K562 (cell line): ENCODE data around the gene P2RY6. TPM values are rescaled to one million over a fixed set of nuclear protein-coding genes. Genes with fewer than 3 reads are reported as not detected.

Experiments
- ATAC-seq: fragments of 200-7000 bp; cut with Tn5 transposase; 3 replicates; pipeline ENCODE4 v1.9.1; 2020; ENCODE audit warnings: moderate library complexity
- BruUV-seq: library from RNA; stranded (reverse); fragments of 400-500 nt; replicated peaks from 2 replicates; lab custom pipeline; 2021; lab: Mats Ljungman, UMichigan
- CTCF ChIA-PET: fragments of 300-600 bp; formaldehyde crosslinking; extraction: SDS; loops from one replicate; lab custom pipeline; 2021; ENCODE audit warnings: low intra/inter-chr PET ratio; lab: Yijun Ruan, JAX
- POLR2A ChIA-PET: fragments of 300-600, 350-650 bp; sonication (Branson Sonifier 250); formaldehyde crosslinking; extraction: SDS; loops from one replicate; lab custom pipeline; 2021; ENCODE audit warnings: antibody characterized with exemption, inconsistent platforms; lab: Yijun Ruan, JAX
- DNase-seq, 4 experiments: peaks; one replicate each; pipeline versions ENCODE4 v3.0.0 to v3.0.0-alpha.2; 2011 to 2018; ENCODE audit warnings: low spot score in 3 of 4, mixed read lengths in 3 of 4; ENCODE audit errors: extremely low read depth in 1 of 4
- FAIRE-seq: peaks from 2 replicates; lab custom pipeline; 2011; peaks lifted over from hg19 to GRCh38; lab: Jason Lieb, UNC
- H2AFZ ChIP-seq: 2 replicates; pipeline ENCODE4 v1.6.0; 2011; ENCODE audit warnings: low read depth, low read length, control low read depth, inconsistent platforms
- H3K27ac ChIP-seq: fragments of 200-600 bp; 3 replicates; pipeline ENCODE4 v1.8.0; 2011; ENCODE audit warnings: low read depth, mild to moderate bottlenecking, control low read depth, inconsistent platforms, low read length, moderate library complexity, mixed read lengths; ENCODE audit errors: extremely low read depth
- H3K27me3 ChIP-seq, 2 experiments: fragments of 300-600 bp in 1 of 2; 2 replicates in 1 of 2; 3 replicates in 1 of 2; pipeline versions ENCODE4 v1.6.0 to v1.8.0; 2011; ENCODE audit warnings: inconsistent platforms in 2 of 2, low read length in 2 of 2, mild to moderate bottlenecking in 1 of 2, mixed read lengths in 1 of 2, moderate library complexity in 1 of 2; ENCODE audit not compliant: control insufficient read depth in 2 of 2, insufficient read depth in 2 of 2
- H3K36me3 ChIP-seq: fragments of 300-600 bp; 3 replicates; pipeline ENCODE4 v1.8.0; 2011; ENCODE audit warnings: mild to moderate bottlenecking, low read length, inconsistent platforms; ENCODE audit not compliant: control insufficient read depth, insufficient read depth
- H3K4me1 ChIP-seq, 2 experiments: fragments of 200-600 bp in 1 of 2; replicated peaks in 1 of 2; 2 replicates in 1 of 2; 3 replicates in 1 of 2; pipeline versions ENCODE4 v1.5.1 to v1.8.0; 2011; ENCODE audit warnings: inconsistent platforms in 2 of 2, low read length in 2 of 2, mild to moderate bottlenecking in 1 of 2, mixed read lengths in 1 of 2, moderate library complexity in 1 of 2; ENCODE audit not compliant: control insufficient read depth in 2 of 2, insufficient read depth in 2 of 2
- H3K4me2 ChIP-seq: 2 replicates; pipeline ENCODE4 v1.6.1; 2011; ENCODE audit warnings: low read length, control low read depth, inconsistent platforms, mixed read lengths; ENCODE audit not compliant: insufficient read depth
- H3K4me3 ChIP-seq: fragments of 200-600 bp; sonication (generic), shearing (Covaris generic); 2 replicates; pipeline ENCODE4 v1.5.1; 2016; ENCODE audit warnings: control low read depth, inconsistent platforms
- H3K79me2 ChIP-seq: fragments of 200-600 bp; 3 replicates; pipeline ENCODE4 v1.8.0; 2011; ENCODE audit warnings: low read length, inconsistent platforms; ENCODE audit not compliant: control insufficient read depth, insufficient read depth
- H3K9ac ChIP-seq, 2 experiments: 2 replicates each; pipeline versions ENCODE4 v1.6.0 to v1.6.1; 2011; ENCODE audit warnings: low read depth in 2 of 2, low read length in 2 of 2, control low read depth in 1 of 2, inconsistent platforms in 1 of 2, mild to moderate bottlenecking in 1 of 2, mixed read lengths in 1 of 2; ENCODE audit not compliant: insufficient read depth in 1 of 2
- H3K9me1 ChIP-seq: one replicate; pipeline ENCODE4 v1.6.0; 2011; ENCODE audit warnings: inconsistent platforms, mild to moderate bottlenecking, low read length, moderate library complexity; ENCODE audit not compliant: control insufficient read depth, insufficient read depth
- H3K9me3 ChIP-seq: replicated peaks from 2 replicates; pipeline ENCODE4 v1.5.1; 2011; ENCODE audit warnings: low read depth, low read length, inconsistent platforms; ENCODE audit not compliant: control insufficient read depth, insufficient read depth
- H4K20me1 ChIP-seq: replicated peaks from 2 replicates; pipeline ENCODE4 v1.6.1; 2011; ENCODE audit warnings: low read length, inconsistent platforms, mixed read lengths; ENCODE audit not compliant: control insufficient read depth, insufficient read depth
- CREBBP ChIP-seq: IDR thresholded peaks from one replicate; pipeline ENCODE4 v1.6.1; 2012; ENCODE audit warnings: low read depth, mild to moderate bottlenecking, control low read depth, inconsistent platforms, low read length
- FOXM1 ChIP-seq, 2 experiments: fragments of 450-650 bp in 1 of 2; sonication (generic) in 1 of 2; formaldehyde crosslinking in 1 of 2; IDR thresholded peaks; 2 replicates each; pipeline versions ENCODE4 v1.6.1 to v1.9.0; 2017 to 2022; ENCODE audit warnings: low read depth in 2 of 2, mild to moderate bottlenecking in 2 of 2, missing genetic modification reagents in 1 of 2, moderate library complexity in 1 of 2
- MXD1 ChIP-seq: fragments of 250-450 bp; sonication (Bioruptor Pico); IDR thresholded peaks from 2 replicates; pipeline ENCODE4 v1.8.0; 2021; ENCODE audit warnings: borderline replicate concordance, mild to moderate bottlenecking, moderate library complexity; ENCODE audit not compliant: poor library complexity, severe bottlenecking
- NR2C1 ChIP-seq, 2 experiments: fragments of 450-650 bp; IDR thresholded peaks; 2 replicates each; pipeline ENCODE4 v1.6.1; 2017; ENCODE audit warnings: mild to moderate bottlenecking in 2 of 2, antibody characterized with exemption in 1 of 2, inconsistent platforms in 1 of 2, missing compliant biosample characterization in 1 of 2, missing genetic modification characterization in 1 of 2
- SNIP1 ChIP-seq: fragments of 450-650 bp; IDR thresholded peaks from 2 replicates; pipeline ENCODE4 v1.7.1; 2017; ENCODE audit warnings: low read depth, mild to moderate bottlenecking
- STAT6 ChIP-seq: sonication (generic); formaldehyde crosslinking; IDR thresholded peaks from 2 replicates; pipeline ENCODE4 v1.8.1; 2023; ENCODE audit warnings: mild to moderate bottlenecking, missing genetic modification reagents
- TCFL5 ChIP-seq: fragments of 250-450 bp; sonication (Bioruptor Pico); conservative IDR thresholded peaks from 2 replicates; pipeline ENCODE4 v1.6.1; 2021; ENCODE audit warnings: mild to moderate bottlenecking, moderate library complexity, matching md5 sums
- ZC3H11A ChIP-seq: IDR thresholded peaks from 2 replicates; pipeline ENCODE4 v1.6.1; 2012; ENCODE audit warnings: low read depth, low read length, improper control_type of control experiment
- ZNF263 ChIP-seq: sonication (generic); formaldehyde crosslinking; IDR thresholded peaks from 2 replicates; pipeline ENCODE4 v1.8.0; 2022; ENCODE audit warnings: mild to moderate bottlenecking, missing genetic modification reagents, borderline replicate concordance
- ZNF347 ChIP-seq: fragments of 450-650 bp; formaldehyde crosslinking; IDR thresholded peaks from 2 replicates; pipeline ENCODE4 v1.4.0; 2020; ENCODE audit warnings: low read depth, mild to moderate bottlenecking, moderate library complexity
- ZNF668 ChIP-seq: fragments of 250-450 bp; sonication (Bioruptor Pico); IDR thresholded peaks from 2 replicates; pipeline ENCODE4 v1.8.0; 2022; ENCODE audit warnings: mild to moderate bottlenecking, inconsistent platforms
- WGBS: fragments of 100-300 bp; shearing (Covaris generic); methylation state at CpG from one replicate; pipeline ENCODE4 v1.1.6; 2016; ENCODE audit warnings: low coverage, mixed read lengths; ENCODE audit not compliant: insufficient coverage; ENCODE audit errors: missing lambda C conversion rate; 5-methylcytosine and 5-hydroxymethylcytosine counted together
- in situ Hi-C: fragments of 300-500 bp; cut with MboI; formaldehyde crosslinking; loops from 4 replicates; pipeline ENCODE4 v1.15.0; 2018; ENCODE audit warnings: inconsistent platforms, mixed read lengths
- intact Hi-C: fragments of 100-400 bp; cut with micrococcal nuclease; formaldehyde crosslinking; loops from 2 replicates; pipeline ENCODE4 v1.14.2; 2022
- polyA plus RNA-seq, 8 experiments: library from polyadenylated mRNA; depleted of rRNA in 4 of 8; stranded (reverse) in 5 of 8; unstranded in 3 of 8; fragments of >200 nt; fragmentation: Nextera tagmentation in 2 of 8; fragmentation: Illumina TruSeq in 1 of 8; extraction: Ambion mirVana in 2 of 8; extraction: Trizol in 1 of 8; gene quantifications; 2 replicates each; pipeline versions ENCODE4 v1.2.1 to v1.2.3, GENCODE V29; 2011 to 2014; ENCODE audit warnings: inconsistent platforms in 1 of 8, missing spikeins in 1 of 8
- total RNA-seq, 7 experiments: library from RNA; depleted of rRNA in 6 of 7; stranded (reverse); fragments of >200 nt in 6 of 7; fragmentation: Illumina TruSeq in 2 of 7; extraction: Trizol in 2 of 7; gene quantifications; 2 replicates each; pipeline versions ENCODE4 v1.2.1 to v1.2.3, GENCODE V29; 2011 to 2021; ENCODE audit warnings: low replicate concordance in 1 of 7

The P2RY6 gene
- total and polyA plus RNA-seq, 9 of the 15 experiments (the other 6 are each of a cell fraction or from before 2014, with no cell fraction given), result not detected

- in situ Hi-C loops, result no loop called here
- H3K4me3 ChIP-seq, result no peak overlapping the region
- no peaks in the 10 kb centered on the region; the same call in 1 of the 2 replicates for H4K20me1 ChIP-seq
- ATAC-seq (no peak; the same call in 2 of the 3 replicates), FAIRE-seq (no peak), DNase-seq (peak in 1 of 4 experiments; percentile 33)
- intact Hi-C loops, result no loop called here
- ChIA-PET POLR2A (interaction anchor here (0.6 to 1.0 kb wide), 2 partner anchors 9 to 36 kb away, joined by 3 read pairs; no protein-coding TSS in a partner anchor), CTCF (no interaction called here)
- peaks cover 9 to 13% of the 10 kb centered on the region in 2 experiments; a peak in 4 of 5 replicates for H3K4me1 ChIP-seq
- no TSS peak for BruUV-seq
- WGBS, result 30% methylated on average over 7 of the region's 14 CpGs
- H3K4me2 ChIP-seq, result no peak overlapping the region
- peaks cover 0 to 30% of the 10 kb centered on the region in 2 experiments; a peak in 2 of 5 replicates for H3K27me3 ChIP-seq
- TF ChIP-seq SNIP1, result no peak
- TF ChIP-seq ZNF263 (CRISPR knock-in tag), result 0 out of 2 replicates have a peak, but pooled peaks have one; percentile 6
- no peaks in the 10 kb centered on the region for H3K36me3 ChIP-seq
- no peak overlapping the region for H2AFZ ChIP-seq
- H3K79me2 ChIP-seq, result no peaks in the 10 kb centered on the region
- H3K9me3 ChIP-seq, result no peaks in the 10 kb centered on the region
- H3K27ac ChIP-seq, result no peak overlapping the region
- no peaks in the 10 kb centered on the region for H3K9me1 ChIP-seq
- no peak overlapping the region; a peak in 1 of 4 replicates for H3K9ac ChIP-seq
Measured at GRCh38 chr11:73323464-73323863, 51.3 kb downstream of the P2RY6 start.

GRCh38 chr11:73324116-73324515 is 52.0 kb downstream of the P2RY6 start:
- CTCF ChIA-PET, result no interaction called here
- Histone ChIP-seq H3K27me3 (peaks cover 0 to 30% of the 10 kb centered on the region in 2 experiments; a peak in 2 of 5 replicates), H2AFZ (no peak overlapping the region), H3K36me3 (no peaks in the 10 kb centered on the region), H3K9me1 (no peaks in the 10 kb centered on the region), H3K9ac (no peak overlapping the region), H3K27ac (no peak overlapping the region), H4K20me1 (no peaks in the 10 kb centered on the region; the same call in 1 of the 2 replicates), H3K4me1 (peaks cover 9 to 13% of the 10 kb centered on the region in 2 experiments; a peak in 4 of 5 replicates), H3K79me2 (no peaks in the 10 kb centered on the region), H3K9me3 (no peaks in the 10 kb centered on the region), H3K4me2 (no peak overlapping the region), H3K4me3 (no peak overlapping the region)
- BruUV-seq, result no TSS peak
- ATAC-seq (no peak), DNase-seq (no peak), FAIRE-seq (no peak)
- POLR2A ChIA-PET, result interaction anchor here (0.6 to 1.0 kb wide), 4 partner anchors 9 to 492 kb away, joined by 3 to 4 read pairs (median 3); no protein-coding TSS in a partner anchor
- intact Hi-C loops (no loop called here), in situ Hi-C loops (no loop called here)
- 36% methylated on average over 8 of the region's 9 CpGs for WGBS
- TF ChIP-seq ZNF668, result no peak
- TF ChIP-seq STAT6 (CRISPR knock-in tag), result no peak
- no peak for TF ChIP-seq CREBBP
- TF ChIP-seq ZC3H11A, result no peak
- no peak for TF ChIP-seq MXD1 (CRISPR knock-in tag)
- TF ChIP-seq ZNF347 (CRISPR knock-in tag), result no peak
- TF ChIP-seq TCFL5, result no peak
- no peak for TF ChIP-seq NR2C1 (IDR thresholded peaks at IDR 0.05)
- no peak for TF ChIP-seq NR2C1 (tag; IDR thresholded peaks at IDR 0.05)
- no peak for TF ChIP-seq FOXM1 (IDR thresholded peaks at IDR 0.05; ENCODE audit: low read depth)
- TF ChIP-seq FOXM1 (CRISPR knock-in tag; IDR thresholded peaks at IDR 0.05; ENCODE audit: low read depth), result no peak
